Gastrocnemius medialis (tissue), 4 donors: ENCODE results near the gene CHRNA9. TPM values are rescaled to one million over a fixed set of nuclear protein-coding genes. Genes with fewer than 3 reads are reported as not detected.
"Not testable (repeated sequence)": the region's sequence is repeated elsewhere in the genome, so short reads cannot be mapped to it uniquely, and the experiment has no call there.

Experiments
- ATAC-seq, 2 donors: fragments of 150-250 bp; one replicate each; pipeline ENCODE4 v1.9.1; 2016
- DNase-seq, 2 donors: peaks; one replicate each; pipeline ENCODE4 v3.0.0-alpha.2; 2019
- H3K27ac ChIP-seq, 4 donors: fragments of 200-600 bp; sonication (generic); 1 replicate in 1 of 4; 2 replicates in 3 of 4; pipeline ENCODE4 v1.5.1; 2016 to 2018; ENCODE audit warnings: mild to moderate bottlenecking in 2 of 4, moderate library complexity in 1 of 4
- H3K27me3 ChIP-seq, 3 donors: fragments of 200-600 bp; sonication (generic) in 2 of 3; 1 replicate in 1 of 3; 2 replicates in 2 of 3; pipeline versions ENCODE4 v1.5.1 to v1.6.0; 2016 to 2019; ENCODE audit warnings: mild to moderate bottlenecking in 1 of 3, moderate library complexity in 1 of 3
- H3K36me3 ChIP-seq, 2 donors: fragments of 200-600 bp; sonication (generic) in 1 of 2; one replicate each; pipeline ENCODE4 v1.5.1; 2017 to 2018
- H3K4me1 ChIP-seq, 2 donors: fragments of 200-600 bp; sonication (generic) in 1 of 2; one replicate each; pipeline ENCODE4 v1.5.1; 2016 to 2017; ENCODE audit warnings: mild to moderate bottlenecking in 2 of 2
- H3K4me3 ChIP-seq, 4 donors: fragments of 200-600 bp; sonication (generic) in 3 of 4; 1 replicate in 1 of 4; 2 replicates in 3 of 4; pipeline ENCODE4 v1.5.1; 2016 to 2019; ENCODE audit warnings: mild to moderate bottlenecking in 2 of 4
- H3K9me3 ChIP-seq, 3 donors: fragments of 200-600 bp; sonication (generic) in 2 of 3; 1 replicate in 1 of 3; 2 replicates in 2 of 3; pipeline ENCODE4 v1.5.1; 2016 to 2019
- POLR2A ChIP-seq, 2 donors: fragments of 450-650 bp; IDR thresholded peaks; one replicate each; pipeline ENCODE4 v1.6.1; 2017; ENCODE audit warnings: antibody characterized with exemption in 2 of 2, mild to moderate bottlenecking in 2 of 2, moderate library complexity in 2 of 2
- in situ Hi-C, 4 donors: fragments of 200-750 bp; cut with MboI; loops; one replicate each; pipeline versions ENCODE4 v1.15.0 to v1.8.0; 2017; ENCODE audit warnings: low sequenced_read_pairs in 4 of 4
- intact Hi-C: fragments of 100-400 bp; cut with DNase I; formaldehyde crosslinking; loops from one replicate; pipeline ENCODE4 v1.15.1; 2023; ENCODE audit warnings: low total_unique reads
- total RNA-seq, 4 donors: library from RNA; depleted of rRNA; stranded (reverse); fragments of >200 nt; gene quantifications; one replicate each; pipeline versions ENCODE4 v1.1.0 to v1.2.3, GENCODE V29; 2016
- TF ChIP-seq, protein P1 (sequence below), 5 experiments: fragments of 450-650 bp in 3 of 5; fragments of 200-600 bp in 2 of 5; sonication (generic) in 2 of 5; IDR thresholded peaks in 4 of 5; conservative IDR thresholded peaks in 1 of 5; 1 replicate in 4 of 5; 2 replicates in 1 of 5; pipeline ENCODE4 v1.5.1; 2016 to 2019; ENCODE audit warnings: antibody characterized with exemption in 5 of 5, mild to moderate bottlenecking in 3 of 5, moderate library complexity in 3 of 5

The CHRNA9 gene
- total RNA-seq, 4 donors from 2014 or later = not detected

DNA sequence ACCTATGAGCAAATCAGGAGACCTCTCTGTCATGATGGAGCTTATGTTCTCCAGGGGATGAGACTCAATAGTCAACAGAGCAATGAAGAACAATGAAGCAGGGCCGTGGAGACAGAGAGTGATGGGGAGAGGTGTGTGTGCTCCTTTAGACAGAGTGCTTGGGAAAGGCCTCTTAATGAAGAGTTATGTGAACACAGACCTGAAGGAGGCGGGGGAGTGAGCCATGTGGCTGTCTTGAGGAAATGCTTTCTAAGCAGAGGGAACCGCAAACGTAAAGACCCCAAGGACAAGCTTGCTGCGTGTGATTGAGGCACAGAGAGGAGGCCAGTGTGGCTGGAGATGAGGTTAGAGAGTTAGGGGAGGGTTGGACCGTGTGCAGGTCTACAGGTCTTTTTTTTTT, 53.1 kb downstream of the CHRNA9 start:
- no peak overlapping the region for H3K27ac ChIP-seq
- DNase-seq = no peak
- TF ChIP-seq POLR2A (IDR thresholded peaks at IDR 0.05) = no peak
- TF ChIP-seq, protein P1, sequence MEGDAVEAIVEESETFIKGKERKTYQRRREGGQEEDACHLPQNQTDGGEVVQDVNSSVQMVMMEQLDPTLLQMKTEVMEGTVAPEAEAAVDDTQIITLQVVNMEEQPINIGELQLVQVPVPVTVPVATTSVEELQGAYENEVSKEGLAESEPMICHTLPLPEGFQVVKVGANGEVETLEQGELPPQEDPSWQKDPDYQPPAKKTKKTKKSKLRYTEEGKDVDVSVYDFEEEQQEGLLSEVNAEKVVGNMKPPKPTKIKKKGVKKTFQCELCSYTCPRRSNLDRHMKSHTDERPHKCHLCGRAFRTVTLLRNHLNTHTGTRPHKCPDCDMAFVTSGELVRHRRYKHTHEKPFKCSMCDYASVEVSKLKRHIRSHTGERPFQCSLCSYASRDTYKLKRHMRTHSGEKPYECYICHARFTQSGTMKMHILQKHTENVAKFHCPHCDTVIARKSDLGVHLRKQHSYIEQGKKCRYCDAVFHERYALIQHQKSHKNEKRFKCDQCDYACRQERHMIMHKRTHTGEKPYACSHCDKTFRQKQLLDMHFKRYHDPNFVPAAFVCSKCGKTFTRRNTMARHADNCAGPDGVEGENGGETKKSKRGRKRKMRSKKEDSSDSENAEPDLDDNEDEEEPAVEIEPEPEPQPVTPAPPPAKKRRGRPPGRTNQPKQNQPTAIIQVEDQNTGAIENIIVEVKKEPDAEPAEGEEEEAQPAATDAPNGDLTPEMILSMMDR (IDR thresholded peaks at IDR 0.05 in 4 of 5, conservative IDR thresholded peaks at IDR 0.05 in 1 of 5) = no peak
- no peaks in the 10 kb centered on the region for H3K9me3 ChIP-seq
- in situ Hi-C loops = no loop called here
- no peak overlapping the region for H3K4me3 ChIP-seq
- no peaks in the 10 kb centered on the region for H3K36me3 ChIP-seq
- intact Hi-C loops = no loop called here
- H3K27me3 ChIP-seq = no peaks in the 10 kb centered on the region
- no peaks in the 10 kb centered on the region for H3K4me1 ChIP-seq
- ATAC-seq = no peak

DNA sequence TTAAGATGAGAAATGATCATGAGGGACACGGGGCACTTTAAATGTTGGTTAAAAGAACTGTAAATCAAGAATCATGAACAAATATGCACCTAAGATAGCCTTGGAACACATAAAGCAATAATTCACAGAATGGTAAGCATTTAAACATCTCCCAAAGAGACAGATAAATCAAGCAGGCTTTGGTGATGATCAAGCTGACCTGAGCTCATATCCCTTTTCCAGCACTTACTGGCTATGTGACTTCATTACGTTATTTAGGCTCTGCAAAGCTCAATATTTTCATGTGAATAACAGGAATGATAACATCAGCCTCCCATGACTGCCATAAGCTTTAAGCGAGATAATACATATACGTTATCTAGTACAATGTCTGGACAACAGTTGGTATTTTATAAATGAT, 54.9 kb downstream of the CHRNA9 start:
- ATAC-seq (no peak), DNase-seq (no peak)
- Histone ChIP-seq H3K27ac (no peak overlapping the region), H3K9me3 (no peaks in the 10 kb centered on the region), H3K36me3 (no peaks in the 10 kb centered on the region), H3K4me3 (no peak overlapping the region), H3K27me3 (no peaks in the 10 kb centered on the region), H3K4me1 (no peaks in the 10 kb centered on the region)
- TF ChIP-seq, protein P1 (IDR thresholded peaks at IDR 0.05 in 4 of 5, conservative IDR thresholded peaks at IDR 0.05 in 1 of 5) = no peak
- no peak for TF ChIP-seq POLR2A (IDR thresholded peaks at IDR 0.05)
- in situ Hi-C loops = no loop called here
- intact Hi-C loops = no loop called here

- H3K36me3 ChIP-seq, H3K27ac ChIP-seq, DNase-seq, H3K9me3 ChIP-seq, H3K4me3 ChIP-seq, intact Hi-C loops, H3K27me3 ChIP-seq, in situ Hi-C loops, ATAC-seq: not testable (repeated sequence)
- H3K4me1 ChIP-seq = peaks cover 11 to 19% of the 10 kb centered on the region in 2 donors
Measured at GRCh38 chr4:40392241-40392640, 57.1 kb downstream of the CHRNA9 start.

- DNase-seq (no peak), ATAC-seq (no peak)
- Histone ChIP-seq H3K27me3 (no peaks in the 10 kb centered on the region), H3K27ac (no peak overlapping the region), H3K4me3 (no peak overlapping the region), H3K4me1 (peaks cover 11 to 19% of the 10 kb centered on the region in 2 donors), H3K9me3 (no peaks in the 10 kb centered on the region), H3K36me3 (no peaks in the 10 kb centered on the region)
- intact Hi-C loops (no loop called here), in situ Hi-C loops (no loop called here)
- TF ChIP-seq, protein P1 (IDR thresholded peaks at IDR 0.05 in 4 of 5, conservative IDR thresholded peaks at IDR 0.05 in 1 of 5) = no peak
- no peak for TF ChIP-seq POLR2A (IDR thresholded peaks at IDR 0.05)
Measured at GRCh38 chr4:40394236-40394635, 59.1 kb downstream of the CHRNA9 start.

- H3K27me3 ChIP-seq = no peaks in the 10 kb centered on the region
- intact Hi-C loops = no loop called here
- DNase-seq (no peak), ATAC-seq (no peak)
- H3K9me3 ChIP-seq = no peaks in the 10 kb centered on the region
- in situ Hi-C loops = no loop called here
- H3K4me1 ChIP-seq = peaks cover 11 to 19% of the 10 kb centered on the region in 2 donors
- no peaks in the 10 kb centered on the region for H3K36me3 ChIP-seq
- no peak for TF ChIP-seq POLR2A (IDR thresholded peaks at IDR 0.05)
- TF ChIP-seq, protein P1 (IDR thresholded peaks at IDR 0.05 in 4 of 5, conservative IDR thresholded peaks at IDR 0.05 in 1 of 5) = no peak
- H3K27ac ChIP-seq = peak overlapping the region in 3 of 4 donors; percentile 61 to 82 (median 61)
- H3K4me3 ChIP-seq = peak overlapping the region in 1 of 4 donors; percentile 17
Measured at GRCh38 chr4:40395166-40395900, 60.2 kb downstream of the CHRNA9 start.
